CD4-positive, CD25-positive, alpha-beta regulatory T cell (primary cell): ENCODE measurements around the gene YEATS2. TPM values are rescaled to one million over a fixed set of nuclear protein-coding genes. Genes with fewer than 3 reads are reported as not detected.

ENCODE experiments used
- ATAC-seq, 2 donors: fragments of 150-1000 bp; cut with Tn5 transposase; one replicate each; pipeline ENCODE4 v1.10.0; 2021; ENCODE audit warnings: low read depth in 2 of 2, moderate number of reproducible peaks in 2 of 2, moderate library complexity in 1 of 2
- DNase-seq, 3 donors: peaks; one replicate each; pipeline versions ENCODE4 v3.0.0 to v3.0.0-alpha.2; 2012 to 2022; ENCODE audit warnings: mixed read lengths in 1 of 3
- H3K27ac ChIP-seq: one replicate; pipeline ENCODE4 v1.7.0; 2013; ENCODE audit warnings: mild to moderate bottlenecking, low read length; ENCODE audit not compliant: insufficient read depth, poor library complexity, severe bottlenecking
- H3K27me3 ChIP-seq: one replicate; pipeline ENCODE4 v1.7.0; 2013; ENCODE audit warnings: low read length; ENCODE audit not compliant: control insufficient read depth, insufficient read depth
- H3K36me3 ChIP-seq: one replicate; pipeline ENCODE4 v1.7.0; 2013; ENCODE audit warnings: mild to moderate bottlenecking, low read length, moderate library complexity; ENCODE audit not compliant: control insufficient read depth, insufficient read depth
- H3K4me1 ChIP-seq: 2 replicates; pipeline ENCODE4 v1.7.0; 2013; ENCODE audit warnings: mild to moderate bottlenecking, low read length; ENCODE audit not compliant: insufficient read depth, control insufficient read depth, poor library complexity, severe bottlenecking
- H3K4me3 ChIP-seq: one replicate; pipeline ENCODE4 v1.7.0; 2013; ENCODE audit warnings: low read depth, mild to moderate bottlenecking, low read length, moderate library complexity
- H3K9me3 ChIP-seq, 2 experiments: 1 replicate in 1 of 2; 2 replicates in 1 of 2; pipeline ENCODE4 v1.7.0; 2013; ENCODE audit warnings: low read length in 2 of 2, mild to moderate bottlenecking in 1 of 2, moderate library complexity in 1 of 2; ENCODE audit not compliant: control insufficient read depth in 2 of 2
- H3K27ac Mint-ChIP-seq, 3 donors: one replicate each; pipeline ENCODE4 v1.8.0; 2020 to 2022; ENCODE audit warnings: mild to moderate bottlenecking in 3 of 3, mixed read lengths in 3 of 3, moderate library complexity in 2 of 3
- H3K27me3 Mint-ChIP-seq: one replicate; pipeline ENCODE4 v1.8.0; 2022; ENCODE audit warnings: mild to moderate bottlenecking, mixed read lengths
- H3K36me3 Mint-ChIP-seq: one replicate; pipeline ENCODE4 v1.8.0; 2020; ENCODE audit warnings: mixed read lengths
- H3K4me1 Mint-ChIP-seq, 4 donors: one replicate each; pipeline ENCODE4 v1.8.0; 2020 to 2022; ENCODE audit warnings: mixed read lengths in 4 of 4, mild to moderate bottlenecking in 1 of 4
- H3K4me3 Mint-ChIP-seq, 4 donors: one replicate each; pipeline ENCODE4 v1.8.0; 2020 to 2022; ENCODE audit warnings: mild to moderate bottlenecking in 4 of 4, mixed read lengths in 4 of 4, moderate library complexity in 3 of 4
- H3K9me3 Mint-ChIP-seq, 7 donors: one replicate each; pipeline ENCODE4 v1.8.0; 2020 to 2022; ENCODE audit warnings: mixed read lengths in 7 of 7, mild to moderate bottlenecking in 3 of 7, moderate library complexity in 2 of 7
- polyA plus RNA-seq, 4 donors: library from polyadenylated mRNA; unstranded; fragments of 300-500 nt; fragmentation: Illumina TruSeq; gene quantifications; one replicate each; pipeline ENCODE4 v1.2.3, GENCODE V29; 2021
- total RNA-seq: library from RNA; stranded (reverse); gene quantifications from one replicate; pipeline ENCODE4 v1.2.3, GENCODE V29; 2022

The YEATS2 gene
- total and polyA plus RNA-seq, 5 donors from 2014 or later, result 2.6 to 31.8 (median 3.5) TPM

GRCh38 chr3:183812761-183813445, 115.3 kb downstream of the YEATS2 start:
- ATAC-seq (no peak), DNase-seq (no peak)
- no peaks in the 10 kb centered on the region for H3K9me3 Mint-ChIP-seq
- H3K4me3 ChIP-seq, result no peak overlapping the region
- H3K4me3 Mint-ChIP-seq, result no peak overlapping the region
- peak overlapping the region; percentile 55 to 75 (median 61) for H3K27ac Mint-ChIP-seq
- H3K36me3 ChIP-seq, result peaks cover 38% of the 10 kb centered on the region
- H3K4me1 Mint-ChIP-seq, result peaks cover 0 to 15% (median 1%) of the 10 kb centered on the region in 4 donors
- H3K27me3 Mint-ChIP-seq, result no peaks in the 10 kb centered on the region
- H3K36me3 Mint-ChIP-seq, result peaks cover 33% of the 10 kb centered on the region
- H3K27ac ChIP-seq, result no peak overlapping the region
- peaks cover 4% of the 10 kb centered on the region for H3K4me1 ChIP-seq
- no peaks in the 10 kb centered on the region for H3K27me3 ChIP-seq
- H3K9me3 ChIP-seq, result no peaks in the 10 kb centered on the region

DNA sequence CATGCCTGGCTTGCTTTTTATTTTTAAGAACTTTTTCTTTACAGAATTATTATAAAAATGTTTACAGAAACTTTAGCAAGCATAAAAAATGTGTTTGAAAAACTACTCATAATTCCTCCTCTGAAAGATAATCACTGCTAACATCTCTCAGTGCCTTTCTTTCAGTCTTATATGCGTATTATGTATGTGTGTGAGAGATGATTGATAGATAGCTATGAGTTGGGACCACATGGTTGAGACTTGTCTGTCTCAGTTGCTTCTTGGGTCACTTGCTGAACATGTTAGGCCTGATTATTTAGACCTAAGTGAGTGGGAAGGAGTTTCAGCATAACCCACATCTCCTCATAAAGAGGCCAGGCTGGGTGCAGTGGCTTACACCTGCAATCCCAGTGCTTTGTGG, 116.6 kb downstream of the YEATS2 start:
- Mint-ChIP-seq H3K36me3 (peaks cover 23% of the 10 kb centered on the region), H3K27me3 (no peaks in the 10 kb centered on the region), H3K4me1 (peaks cover 0 to 15% (median 1%) of the 10 kb centered on the region in 4 donors), H3K27ac (peak overlapping the region in 2 of 3 donors; percentile 18 to 83), H3K4me3 (no peak overlapping the region), H3K9me3 (no peaks in the 10 kb centered on the region)
- ATAC-seq (no peak), DNase-seq (no peak)
- H3K4me3 ChIP-seq, result no peak overlapping the region
- no peaks in the 10 kb centered on the region for H3K9me3 ChIP-seq
- no peaks in the 10 kb centered on the region for H3K27me3 ChIP-seq
- H3K27ac ChIP-seq, result no peak overlapping the region
- H3K4me1 ChIP-seq, result peaks cover 4% of the 10 kb centered on the region
- peaks cover 28% of the 10 kb centered on the region for H3K36me3 ChIP-seq

DNA sequence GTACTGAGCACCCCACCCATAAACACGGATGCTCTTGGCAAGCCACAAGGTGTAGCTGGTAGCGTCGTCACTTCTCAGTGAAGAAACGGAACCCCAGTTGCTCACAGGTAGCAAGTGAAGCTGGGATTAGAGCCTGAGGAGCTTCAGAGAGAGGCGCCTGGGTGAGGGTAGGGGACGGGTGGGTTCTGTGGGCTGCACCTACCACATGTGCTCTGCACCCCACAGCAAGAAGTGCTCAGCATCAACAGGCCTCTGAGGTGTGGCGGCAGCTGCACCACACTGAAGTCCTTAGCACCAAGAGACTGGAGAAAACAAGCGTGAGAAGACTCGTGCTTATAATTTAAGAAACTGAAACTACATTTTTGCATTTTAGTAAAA, 118.0 kb downstream of the YEATS2 start:
- H3K9me3 ChIP-seq, result no peaks in the 10 kb centered on the region
- Mint-ChIP-seq H3K27ac (peak overlapping the region in 2 of 3 donors; percentile 46 to 71), H3K27me3 (no peaks in the 10 kb centered on the region), H3K4me1 (peaks cover 0 to 15% (median 1%) of the 10 kb centered on the region in 4 donors), H3K4me3 (peak overlapping the region in 3 of 4 donors; percentile 32 to 47 (median 36)), H3K36me3 (peaks cover 19% of the 10 kb centered on the region), H3K9me3 (no peaks in the 10 kb centered on the region)
- peaks cover 4% of the 10 kb centered on the region for H3K4me1 ChIP-seq
- no peak overlapping the region for H3K4me3 ChIP-seq
- ATAC-seq (peak; percentile 36 to 41), DNase-seq (peak in 2 of 3 donors; percentile 5 to 59)
- no peaks in the 10 kb centered on the region for H3K27me3 ChIP-seq
- H3K27ac ChIP-seq, result peak overlapping the region; percentile 34
- peaks cover 15% of the 10 kb centered on the region for H3K36me3 ChIP-seq

- H3K27me3 ChIP-seq, result no peaks in the 10 kb centered on the region
- H3K4me1 ChIP-seq, result peaks cover 4% of the 10 kb centered on the region
- H3K27me3 Mint-ChIP-seq, result no peaks in the 10 kb centered on the region
- H3K36me3 Mint-ChIP-seq, result peaks cover 15% of the 10 kb centered on the region
- H3K27ac ChIP-seq, result peak overlapping the region; percentile 34
- no peak overlapping the region for H3K4me3 ChIP-seq
- ATAC-seq, result peak in 1 of 2 donors; percentile 11
- H3K27ac Mint-ChIP-seq, result peak overlapping the region in 2 of 3 donors; percentile 63 to 71
- no peaks in the 10 kb centered on the region for H3K9me3 Mint-ChIP-seq
- no peak for DNase-seq
- peaks cover 11% of the 10 kb centered on the region for H3K36me3 ChIP-seq
- H3K4me3 Mint-ChIP-seq, result peak overlapping the region in 3 of 4 donors; percentile 32 to 47 (median 36)
- H3K4me1 Mint-ChIP-seq, result peaks cover 0 to 15% (median 1%) of the 10 kb centered on the region in 4 donors
- H3K9me3 ChIP-seq, result no peaks in the 10 kb centered on the region
Observed at GRCh38 chr3:183815951-183816475, 118.4 kb downstream of the YEATS2 start.

- no peak for ATAC-seq
- Histone ChIP-seq H3K4me1 (peaks cover 4% of the 10 kb centered on the region), H3K27ac (no peak overlapping the region), H3K9me3 (no peaks in the 10 kb centered on the region), H3K27me3 (no peaks in the 10 kb centered on the region), H3K4me3 (no peak overlapping the region), H3K36me3 (peaks cover 2% of the 10 kb centered on the region)
- Mint-ChIP-seq H3K27me3 (no peaks in the 10 kb centered on the region), H3K27ac (peak overlapping the region in 1 of 3 donors; percentile 60), H3K4me3 (no peak overlapping the region), H3K4me1 (peaks cover 0 to 15% (median 1%) of the 10 kb centered on the region in 4 donors), H3K36me3 (peaks cover 14% of the 10 kb centered on the region), H3K9me3 (no peaks in the 10 kb centered on the region)
- DNase-seq, result no peak
Observed at GRCh38 chr3:183816681-183817510, 119.3 kb downstream of the YEATS2 start.

DNA sequence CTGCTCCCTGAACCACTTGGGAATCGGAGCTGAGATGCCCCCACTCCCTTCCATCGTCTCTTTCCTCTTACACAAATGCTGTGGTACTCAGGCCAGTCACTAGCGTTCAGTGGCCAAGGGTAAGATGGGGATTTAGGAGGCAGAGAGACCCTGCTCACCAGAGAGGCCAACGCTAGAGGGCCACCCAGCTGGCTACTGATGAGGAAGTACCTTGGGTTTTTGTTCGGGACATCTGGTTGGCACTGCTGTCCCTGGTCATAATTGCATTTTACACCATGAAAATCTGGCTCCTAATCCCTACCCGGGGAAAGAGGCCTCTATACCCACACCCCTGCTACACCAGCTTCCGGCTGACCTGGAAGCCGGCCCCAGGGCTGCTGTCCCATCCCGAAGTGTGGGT, 120.0 kb downstream of the YEATS2 start:
- H3K36me3 Mint-ChIP-seq, result peaks cover 12% of the 10 kb centered on the region
- Histone ChIP-seq H3K27ac (no peak overlapping the region), H3K27me3 (no peaks in the 10 kb centered on the region), H3K36me3 (no peaks in the 10 kb centered on the region), H3K9me3 (no peaks in the 10 kb centered on the region), H3K4me1 (peaks cover 4% of the 10 kb centered on the region), H3K4me3 (no peak overlapping the region)
- H3K4me1 Mint-ChIP-seq, result peaks cover 0 to 15% (median 3%) of the 10 kb centered on the region in 4 donors
- no peak overlapping the region for H3K27ac Mint-ChIP-seq
- DNase-seq (no peak), ATAC-seq (no peak)
- H3K27me3 Mint-ChIP-seq, result peaks cover 3% of the 10 kb centered on the region
- H3K9me3 Mint-ChIP-seq, result no peaks in the 10 kb centered on the region
- H3K4me3 Mint-ChIP-seq, result no peak overlapping the region

DNA sequence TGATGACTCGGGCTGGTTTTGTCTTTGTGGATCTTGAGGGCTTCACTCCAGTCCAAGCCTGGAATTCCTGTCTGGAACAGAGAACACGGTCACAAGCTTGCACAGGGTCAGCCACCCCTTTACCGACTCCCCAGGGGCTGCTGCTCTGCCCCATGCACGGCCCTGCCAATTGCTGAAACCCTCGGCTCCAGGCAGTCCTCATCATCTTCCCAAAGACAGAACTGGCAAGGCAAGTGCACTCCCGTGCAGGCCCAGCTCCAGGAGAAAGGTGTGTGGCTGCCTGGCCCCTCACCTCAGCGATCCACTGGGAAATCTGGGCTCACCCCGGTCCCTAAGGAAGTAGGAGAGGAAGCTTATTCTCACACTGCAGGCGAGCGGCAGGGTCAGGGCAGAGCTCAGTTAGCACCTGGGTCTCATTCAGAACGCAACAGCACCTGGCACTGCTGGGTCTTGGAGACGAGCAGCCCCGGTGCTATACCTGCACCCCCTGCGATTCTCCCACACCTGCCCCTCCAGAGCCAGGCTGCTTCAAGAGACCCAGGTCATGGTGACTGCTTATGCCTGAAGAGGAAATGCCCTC, 120.5 kb downstream of the YEATS2 start:
- Histone ChIP-seq H3K9me3 (no peaks in the 10 kb centered on the region), H3K36me3 (no peaks in the 10 kb centered on the region), H3K27ac (no peak overlapping the region), H3K4me1 (peaks cover 4% of the 10 kb centered on the region), H3K27me3 (no peaks in the 10 kb centered on the region), H3K4me3 (no peak overlapping the region)
- Mint-ChIP-seq H3K36me3 (peaks cover 7% of the 10 kb centered on the region), H3K27me3 (peaks cover 4% of the 10 kb centered on the region), H3K4me3 (peak overlapping the region in 1 of 4 donors; percentile 32), H3K4me1 (peaks cover 0 to 15% (median 3%) of the 10 kb centered on the region in 4 donors), H3K9me3 (no peaks in the 10 kb centered on the region), H3K27ac (no peak overlapping the region)
- DNase-seq, result no peak
- no peak for ATAC-seq
